ENCODE measurements around the gene RRN3.
A peak's percentile ranks its signal among the peaks of the same experiment; 100 is the strongest.
"Not testable (repeated sequence)": the region's sequence is repeated elsewhere in the genome, so short reads cannot be mapped to it uniquely, and the experiment has no call there.

RRN3 gene

GRCh38 chr16:15027051-15027450 lies 67.0 kb downstream of the RRN3 start:
- DNase-seq, result not testable (repeated sequence)

DNA sequence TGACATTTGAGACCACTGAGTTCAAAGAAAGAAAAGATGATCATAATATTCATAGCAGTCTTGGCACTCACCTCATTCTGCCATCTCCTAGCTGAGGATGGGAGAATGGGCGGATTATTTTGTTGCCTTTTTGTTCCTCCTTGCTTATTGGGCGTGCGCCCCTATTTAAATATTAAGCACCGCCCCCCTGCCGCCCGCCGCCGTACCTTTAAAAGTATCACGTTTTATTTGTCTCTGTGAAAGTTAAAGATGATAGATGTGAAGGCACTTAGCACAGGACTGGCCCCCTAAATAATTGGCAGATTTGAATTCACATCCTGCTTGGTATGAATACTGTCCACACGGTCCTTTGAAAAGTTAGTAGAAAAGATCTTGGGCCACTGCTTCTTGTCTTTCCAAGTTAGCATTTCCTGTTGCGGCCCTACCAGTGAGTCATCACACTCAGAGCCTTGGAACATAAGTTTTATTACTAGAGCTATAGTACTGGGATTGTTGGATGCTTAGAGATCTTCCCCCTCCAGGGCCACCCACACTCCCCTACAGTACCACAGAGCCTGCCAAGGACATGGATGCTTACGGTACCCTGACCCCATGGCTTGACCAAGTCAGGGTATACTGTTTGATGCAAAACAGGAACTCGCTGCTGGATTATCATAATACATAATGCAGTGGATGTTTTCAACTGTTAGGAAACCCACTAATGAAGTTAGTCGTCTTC lies 68.7 kb downstream of the RRN3 start:
- peak in 1 of 2 experiments; percentile 21 for DNase-seq

- not testable (repeated sequence) for DNase-seq
Measured at GRCh38 chr16:15024858-15025199, 69.2 kb downstream of the RRN3 start.

DNA sequence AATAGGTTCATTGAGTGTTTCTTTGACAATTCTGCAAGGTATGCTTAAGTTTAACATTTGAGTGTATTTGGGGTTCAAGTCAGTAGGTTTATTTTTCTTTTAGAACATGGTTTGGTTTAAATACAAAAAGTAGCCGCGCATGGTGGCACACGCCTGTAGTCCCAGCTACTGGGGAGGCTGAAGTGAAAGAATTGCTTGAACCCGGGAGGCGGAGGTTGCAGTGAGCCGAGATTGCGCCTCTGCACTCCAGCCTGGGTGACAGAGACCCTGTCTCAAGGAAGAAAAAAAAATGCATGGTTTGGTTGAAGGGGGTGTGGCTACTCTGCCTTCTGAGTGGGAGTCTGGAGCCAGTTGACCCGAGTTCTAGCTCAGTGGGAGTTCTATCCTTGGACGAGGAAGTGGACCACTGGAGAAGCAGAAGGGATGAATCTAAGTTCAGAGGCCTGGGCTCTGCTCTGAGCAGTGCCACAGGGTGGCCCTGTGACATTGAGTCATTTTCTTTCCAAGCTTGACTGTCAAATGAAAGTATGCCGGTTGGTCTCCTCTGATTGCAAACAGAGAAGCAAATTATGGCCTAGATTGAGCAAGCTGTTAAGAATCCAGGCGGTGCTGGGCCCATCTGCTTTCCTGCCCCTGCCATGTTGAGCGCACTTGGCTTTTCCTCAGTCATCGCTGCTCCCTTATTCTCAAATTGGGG lies 70.5 kb downstream of the RRN3 start:
- DNase-seq, result not testable (repeated sequence)

DNA sequence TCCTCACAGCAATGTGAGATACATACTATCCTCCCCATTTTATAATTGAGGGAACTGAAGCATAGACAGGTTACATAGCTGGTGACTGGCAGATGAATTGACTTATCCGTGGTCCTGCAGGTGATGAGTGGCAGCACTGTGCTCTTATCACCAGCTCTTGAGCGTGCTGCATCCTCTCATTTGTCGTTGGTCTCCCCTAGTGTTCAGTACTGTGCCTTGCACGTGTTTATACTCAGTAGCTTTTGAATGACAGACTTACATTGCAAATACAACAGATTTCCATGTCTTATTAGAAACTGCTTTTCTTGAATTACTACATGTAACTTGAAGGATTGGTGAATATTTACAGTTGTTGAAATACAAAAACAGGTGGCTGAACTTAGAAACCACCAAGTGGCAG lies 71.9 kb downstream of the RRN3 start:
- DNase-seq, result peak in 1 of 2 experiments; percentile 57

- DNase-seq, result not testable (repeated sequence)
Measured at GRCh38 chr16:15021429-15021828, 72.6 kb downstream of the RRN3 start.

DNA sequence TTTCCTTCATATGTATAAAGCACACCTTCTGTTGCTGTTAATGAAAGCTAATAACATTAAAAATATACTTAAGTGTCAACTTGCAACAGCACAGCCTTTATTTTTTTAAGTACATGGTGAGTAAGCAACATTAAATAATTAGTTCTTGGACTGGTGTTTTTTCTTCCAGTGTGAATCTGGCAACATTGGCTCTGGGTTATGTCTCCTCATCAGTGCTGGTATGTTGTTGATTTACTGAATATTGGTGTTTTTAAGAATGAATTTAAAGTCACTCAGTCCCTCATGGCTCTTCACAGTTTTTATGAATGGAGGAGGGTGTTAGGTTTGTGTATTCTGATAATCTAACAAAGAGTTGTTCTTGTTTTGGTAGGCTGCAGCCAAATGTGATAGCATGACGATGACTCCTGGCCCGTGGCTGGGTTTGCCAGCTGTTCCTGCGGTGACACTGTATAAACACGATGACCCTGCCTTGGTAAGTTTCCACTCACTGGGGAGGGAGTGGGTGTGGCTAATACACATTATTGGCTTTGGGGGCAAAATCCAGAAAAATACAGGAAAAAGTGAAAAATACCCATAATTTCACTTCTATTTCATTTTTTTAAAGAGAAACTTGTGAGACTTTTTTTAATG lies 77.0 kb downstream of the RRN3 start:
- DNase-seq, result peak in 1 of 2 experiments; percentile 4

- not testable (repeated sequence) for DNase-seq
Measured at GRCh38 chr16:15016354-15016753, 77.7 kb downstream of the RRN3 start.

GRCh38 chr16:15015671-15016070 lies 78.4 kb downstream of the RRN3 start:
- not testable (repeated sequence) for DNase-seq

- DNase-seq, result not testable (repeated sequence)
Measured at GRCh38 chr16:15012941-15013340, 81.1 kb downstream of the RRN3 start.

All from SW 1271 (cell line).